WERI-Rb-1 (cell line): ENCODE data around the gene PTPRB.

Experiments used
- DNase-seq: peaks from one replicate; pipeline ENCODE4 v3.0.0-alpha.2; 2020
- H3K27ac ChIP-seq: fragments of 250-450 bp; sonication (Bioruptor Pico); 2 replicates; pipeline ENCODE4 v1.5.1; 2020; ENCODE audit warnings: mild to moderate bottlenecking, moderate library complexity
- H3K27me3 ChIP-seq: fragments of 250-450 bp; sonication (Bioruptor Pico); 2 replicates; pipeline ENCODE4 v1.5.1; 2021; ENCODE audit warnings: mild to moderate bottlenecking, low read depth, moderate library complexity; ENCODE audit not compliant: insufficient read depth, severe bottlenecking
- H3K36me3 ChIP-seq: fragments of 250-450 bp; sonication (Bioruptor Pico); 2 replicates; pipeline ENCODE4 v1.5.1; 2020; ENCODE audit warnings: mild to moderate bottlenecking, moderate library complexity
- H3K4me3 ChIP-seq: 2 replicates; pipeline ENCODE4 v1.5.1; 2011; ENCODE audit warnings: low read depth, mild to moderate bottlenecking, control low read depth, low read length
- H3K9me3 ChIP-seq: fragments of 250-450 bp; sonication (Bioruptor Pico); 2 replicates; pipeline ENCODE4 v1.5.1; 2021; ENCODE audit warnings: mild to moderate bottlenecking, moderate library complexity; ENCODE audit not compliant: severe bottlenecking
- TF ChIP-seq, protein P1 (sequence below): IDR thresholded peaks from 2 replicates; pipeline ENCODE4 v1.5.1; 2011; ENCODE audit warnings: low read depth, mild to moderate bottlenecking, control low read depth, inconsistent platforms, low read length

Gene PTPRB

DNA sequence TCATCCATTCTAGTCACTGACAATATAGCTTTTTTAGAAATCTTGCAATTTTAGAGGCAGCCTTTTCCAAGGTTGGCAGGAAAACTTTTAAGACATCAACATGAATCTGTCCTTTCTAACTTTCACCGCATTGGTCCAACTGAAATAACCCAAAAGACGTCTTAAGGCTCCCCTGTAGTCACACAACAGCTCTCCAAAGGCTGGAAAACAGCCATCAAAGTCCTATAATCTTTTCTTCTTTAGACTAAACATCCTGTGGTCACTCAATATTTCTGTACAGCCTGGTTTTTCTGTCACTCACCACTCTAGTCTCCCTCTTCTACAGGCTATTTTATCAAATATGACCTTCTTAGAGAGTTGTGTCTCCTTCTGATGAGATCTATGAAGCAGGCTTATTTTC is 4.5 kb upstream of the PTPRB start:
- Histone ChIP-seq H3K27ac (no peak overlapping the region), H3K4me3 (no peak overlapping the region), H3K9me3 (no peaks in the 10 kb centered on the region), H3K36me3 (no peaks in the 10 kb centered on the region), H3K27me3 (no peaks in the 10 kb centered on the region)
- TF ChIP-seq, protein P1, sequence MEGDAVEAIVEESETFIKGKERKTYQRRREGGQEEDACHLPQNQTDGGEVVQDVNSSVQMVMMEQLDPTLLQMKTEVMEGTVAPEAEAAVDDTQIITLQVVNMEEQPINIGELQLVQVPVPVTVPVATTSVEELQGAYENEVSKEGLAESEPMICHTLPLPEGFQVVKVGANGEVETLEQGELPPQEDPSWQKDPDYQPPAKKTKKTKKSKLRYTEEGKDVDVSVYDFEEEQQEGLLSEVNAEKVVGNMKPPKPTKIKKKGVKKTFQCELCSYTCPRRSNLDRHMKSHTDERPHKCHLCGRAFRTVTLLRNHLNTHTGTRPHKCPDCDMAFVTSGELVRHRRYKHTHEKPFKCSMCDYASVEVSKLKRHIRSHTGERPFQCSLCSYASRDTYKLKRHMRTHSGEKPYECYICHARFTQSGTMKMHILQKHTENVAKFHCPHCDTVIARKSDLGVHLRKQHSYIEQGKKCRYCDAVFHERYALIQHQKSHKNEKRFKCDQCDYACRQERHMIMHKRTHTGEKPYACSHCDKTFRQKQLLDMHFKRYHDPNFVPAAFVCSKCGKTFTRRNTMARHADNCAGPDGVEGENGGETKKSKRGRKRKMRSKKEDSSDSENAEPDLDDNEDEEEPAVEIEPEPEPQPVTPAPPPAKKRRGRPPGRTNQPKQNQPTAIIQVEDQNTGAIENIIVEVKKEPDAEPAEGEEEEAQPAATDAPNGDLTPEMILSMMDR, result no peak
- no peak for DNase-seq

DNA sequence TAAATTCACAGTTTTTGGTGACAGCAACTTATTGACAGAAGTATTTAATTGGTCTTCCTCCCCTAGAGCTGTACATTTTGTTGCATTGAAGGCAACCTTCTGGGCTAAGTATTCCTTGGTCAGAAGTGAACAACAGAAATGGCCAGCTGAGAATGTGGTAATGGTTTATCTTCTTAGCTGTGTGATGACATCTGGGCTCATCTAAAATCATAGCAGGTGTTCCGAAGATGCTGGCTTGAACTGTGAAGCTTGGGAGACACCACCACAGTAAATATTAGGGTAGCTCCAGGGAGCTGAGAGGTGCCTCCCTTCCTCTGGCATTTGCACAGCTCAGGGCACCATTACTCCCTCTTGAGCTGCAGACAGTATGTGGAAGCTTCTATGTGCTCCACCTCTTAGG is 3.7 kb upstream of the PTPRB start:
- H3K36me3 ChIP-seq, result no peaks in the 10 kb centered on the region
- H3K4me3 ChIP-seq, result no peak overlapping the region
- no peak for DNase-seq
- H3K9me3 ChIP-seq, result no peaks in the 10 kb centered on the region
- H3K27me3 ChIP-seq, result no peaks in the 10 kb centered on the region
- no peak overlapping the region for H3K27ac ChIP-seq
- TF ChIP-seq, protein P1, result no peak

DNA sequence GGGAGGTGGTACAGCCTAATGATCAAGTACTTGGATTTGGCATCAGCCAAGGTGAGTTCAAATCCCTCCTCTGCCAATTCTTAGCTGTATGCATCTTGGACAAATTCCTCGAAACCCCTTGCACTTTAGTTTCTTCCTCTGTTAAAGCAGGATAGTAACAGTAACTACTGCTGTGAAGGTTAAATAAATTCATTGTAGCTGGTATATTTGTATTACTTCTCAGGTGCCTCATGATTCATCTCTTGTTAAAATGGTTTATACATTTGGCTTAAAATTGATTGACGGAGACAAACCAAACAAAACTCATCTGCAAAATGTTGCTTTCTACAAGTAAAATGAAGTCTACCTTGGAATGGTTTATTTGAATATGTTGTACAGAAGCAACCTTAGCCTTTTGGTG is 2.3 kb upstream of the PTPRB start:
- TF ChIP-seq, protein P1, result no peak
- DNase-seq, result no peak
- Histone ChIP-seq H3K4me3 (no peak overlapping the region), H3K36me3 (no peaks in the 10 kb centered on the region), H3K27ac (no peak overlapping the region), H3K9me3 (no peaks in the 10 kb centered on the region), H3K27me3 (no peaks in the 10 kb centered on the region)

DNA sequence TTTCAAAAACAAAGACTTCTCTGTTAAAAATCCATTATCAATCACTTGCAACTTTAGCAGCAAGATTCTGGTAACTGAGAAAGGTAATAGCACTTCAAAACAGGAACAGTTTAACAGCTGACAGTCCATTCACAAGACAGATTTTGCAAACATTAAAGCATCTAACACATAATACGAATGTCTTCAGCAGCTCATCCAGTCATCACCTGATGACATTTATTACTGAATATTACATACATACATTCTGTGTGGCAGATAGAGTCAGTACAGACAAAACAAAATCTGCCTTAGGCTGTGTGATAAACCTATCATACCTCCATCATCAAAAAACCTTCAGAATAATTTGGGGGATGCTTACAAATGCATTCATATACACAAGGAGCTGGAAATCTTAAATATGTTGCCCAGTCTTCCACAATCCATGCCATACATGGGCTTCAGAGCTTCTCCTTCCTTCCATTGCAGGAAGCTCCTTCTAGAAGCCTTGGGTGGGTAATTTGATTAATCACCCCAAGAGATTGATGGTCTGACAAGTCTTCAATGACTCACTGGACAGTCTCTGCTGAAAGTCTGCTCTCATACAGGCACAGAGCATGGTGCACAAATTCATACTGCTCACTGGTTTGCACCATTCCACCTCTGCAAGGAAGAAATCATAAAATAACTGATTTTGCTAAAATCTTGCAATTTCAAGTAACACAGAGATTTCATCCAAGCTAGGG is 1.6 kb upstream of the PTPRB start:
- H3K27me3 ChIP-seq, result no peaks in the 10 kb centered on the region
- no peak for DNase-seq

DNA sequence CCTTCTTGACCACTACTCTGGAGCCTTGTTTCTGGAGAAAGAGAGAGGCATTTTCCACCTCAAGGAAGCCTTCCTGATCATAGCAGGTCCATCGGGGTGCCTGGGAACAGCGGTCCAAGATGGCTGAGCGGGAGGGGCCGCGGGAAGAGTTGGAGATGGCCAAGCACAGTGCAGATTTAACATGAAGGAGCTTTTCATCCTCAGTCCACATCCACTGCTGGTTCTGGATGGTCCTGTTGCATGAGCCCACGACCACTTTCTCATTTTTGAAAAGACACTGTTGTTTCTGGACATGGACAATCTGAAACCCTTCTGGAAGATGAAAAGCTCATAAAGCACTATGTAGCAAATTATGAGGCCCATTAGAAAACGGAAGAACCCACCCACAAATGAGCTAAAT is 1.5 kb downstream of the PTPRB start:
- H3K27ac ChIP-seq, result no peak overlapping the region
- DNase-seq, result no peak
- TF ChIP-seq, protein P1, result no peak
- H3K36me3 ChIP-seq, result no peaks in the 10 kb centered on the region
- no peaks in the 10 kb centered on the region for H3K9me3 ChIP-seq
- no peaks in the 10 kb centered on the region for H3K27me3 ChIP-seq
- H3K4me3 ChIP-seq, result no peak overlapping the region

More for the DNA sequence above, 1.6 kb upstream of the PTPRB start:
- TF ChIP-seq, protein P1, result no peak
- Histone ChIP-seq H3K27ac (no peak overlapping the region), H3K36me3 (no peaks in the 10 kb centered on the region), H3K4me3 (no peak overlapping the region), H3K9me3 (no peaks in the 10 kb centered on the region)
